ENCODE data around the gene PARP15.

GRCh38 chr3:122646146-122646988 is 68.9 kb downstream of the PARP15 start:
- TF ChIP-seq CTCF (IDR thresholded peaks at IDR 0.05) (no peak), POLR2A (IDR thresholded peaks at IDR 0.05) (no peak)

Measured in testis (tissue), 2 donors.